ENCODE data around the gene TMEM150B. TPM values are rescaled to one million over a fixed set of nuclear protein-coding genes. Genes with fewer than 3 reads are reported as not detected.
"Not testable (repeated sequence)": the region's sequence is repeated elsewhere in the genome, so short reads cannot be mapped to it uniquely, and the experiment has no call there.

The TMEM150B gene
- total RNA-seq, 1 donor from 2014 or later, result not detected

DNA sequence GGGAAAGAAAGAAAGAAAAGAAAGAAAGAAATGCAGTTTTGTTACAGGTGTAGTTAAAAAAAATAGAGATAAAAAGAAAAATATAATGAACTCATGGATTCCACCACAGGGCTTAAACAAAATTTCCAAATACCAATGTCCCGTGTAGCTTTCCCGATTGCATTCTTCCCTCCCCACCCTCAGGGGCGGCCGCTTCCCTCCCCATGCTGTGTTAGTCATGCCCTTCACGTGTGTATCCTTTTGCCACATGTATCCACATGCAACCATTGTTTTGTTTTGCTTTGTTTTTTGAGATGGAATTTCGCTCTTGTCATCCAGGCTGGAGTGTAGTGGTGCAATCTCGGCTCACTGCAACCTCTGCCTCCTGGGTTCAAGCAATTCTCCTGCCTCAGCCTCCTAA lies 11.0 kb upstream of the TMEM150B start:
- H3K27ac Mint-ChIP-seq (ENCODE audit: unreplicated experiment), result no peak overlapping the region
- TF ChIP-seq, protein P1, sequence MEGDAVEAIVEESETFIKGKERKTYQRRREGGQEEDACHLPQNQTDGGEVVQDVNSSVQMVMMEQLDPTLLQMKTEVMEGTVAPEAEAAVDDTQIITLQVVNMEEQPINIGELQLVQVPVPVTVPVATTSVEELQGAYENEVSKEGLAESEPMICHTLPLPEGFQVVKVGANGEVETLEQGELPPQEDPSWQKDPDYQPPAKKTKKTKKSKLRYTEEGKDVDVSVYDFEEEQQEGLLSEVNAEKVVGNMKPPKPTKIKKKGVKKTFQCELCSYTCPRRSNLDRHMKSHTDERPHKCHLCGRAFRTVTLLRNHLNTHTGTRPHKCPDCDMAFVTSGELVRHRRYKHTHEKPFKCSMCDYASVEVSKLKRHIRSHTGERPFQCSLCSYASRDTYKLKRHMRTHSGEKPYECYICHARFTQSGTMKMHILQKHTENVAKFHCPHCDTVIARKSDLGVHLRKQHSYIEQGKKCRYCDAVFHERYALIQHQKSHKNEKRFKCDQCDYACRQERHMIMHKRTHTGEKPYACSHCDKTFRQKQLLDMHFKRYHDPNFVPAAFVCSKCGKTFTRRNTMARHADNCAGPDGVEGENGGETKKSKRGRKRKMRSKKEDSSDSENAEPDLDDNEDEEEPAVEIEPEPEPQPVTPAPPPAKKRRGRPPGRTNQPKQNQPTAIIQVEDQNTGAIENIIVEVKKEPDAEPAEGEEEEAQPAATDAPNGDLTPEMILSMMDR (conservative IDR thresholded peaks at IDR 0.05), result no peak
- no peak for DNase-seq (ENCODE audit: low read depth, low spot score)
- H3K9me3 Mint-ChIP-seq, result no peaks in the 10 kb centered on the region
- no peak overlapping the region for H3K4me3 Mint-ChIP-seq
- peaks cover 7% of the 10 kb centered on the region for H3K27me3 Mint-ChIP-seq (ENCODE audit: low read depth)
- H3K4me1 Mint-ChIP-seq, result peaks cover 18% of the 10 kb centered on the region
- no peaks in the 10 kb centered on the region for H3K36me3 Mint-ChIP-seq (ENCODE audit: low read depth)

DNA sequence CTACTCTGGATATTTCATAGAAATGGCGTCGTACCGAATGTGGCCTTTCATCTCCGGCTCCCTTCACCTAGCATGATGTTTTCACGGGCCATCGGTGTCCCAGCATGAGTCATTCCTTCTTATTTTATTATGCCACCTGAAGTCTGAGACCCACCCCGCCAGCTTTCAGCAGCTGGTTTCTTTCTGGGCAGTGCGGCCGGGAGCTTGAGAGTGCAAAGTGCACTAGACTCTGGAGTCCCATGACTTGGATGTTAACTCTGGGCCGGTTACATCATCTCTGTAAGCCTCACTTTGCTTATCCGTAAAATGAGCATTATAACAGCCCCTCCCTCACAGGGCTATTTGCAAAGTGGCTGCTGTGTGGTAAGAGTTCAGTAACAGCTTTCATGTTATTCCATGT lies 8.7 kb upstream of the TMEM150B start:
- Mint-ChIP-seq H3K27me3 (ENCODE audit: low read depth) (peaks cover 2% of the 10 kb centered on the region), H3K36me3 (ENCODE audit: low read depth) (no peaks in the 10 kb centered on the region), H3K4me3 (no peak overlapping the region), H3K9me3 (no peaks in the 10 kb centered on the region), H3K27ac (ENCODE audit: unreplicated experiment) (no peak overlapping the region), H3K4me1 (peaks cover 7% of the 10 kb centered on the region)
- DNase-seq (ENCODE audit: low read depth, low spot score), result no peak
- TF ChIP-seq, protein P1 (conservative IDR thresholded peaks at IDR 0.05), result no peak

DNA sequence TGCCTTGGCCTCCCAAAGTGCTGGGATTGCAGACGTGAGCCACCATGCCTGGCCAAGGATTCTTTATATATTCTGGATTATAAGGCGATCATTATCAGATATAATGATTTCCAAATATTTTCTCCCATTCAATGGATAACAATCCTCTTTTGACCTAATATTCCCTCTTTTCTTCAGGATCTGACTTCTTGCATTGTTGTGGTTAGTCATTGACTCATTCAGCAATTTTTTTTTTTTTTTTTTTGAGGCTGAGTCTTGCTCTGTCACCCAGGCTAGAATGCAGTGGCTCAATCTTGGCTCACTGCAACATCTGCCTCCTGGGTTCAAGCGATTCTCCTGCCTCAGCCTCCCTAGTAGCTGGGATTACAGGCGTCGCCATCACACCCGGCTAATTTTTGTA lies 4.7 kb upstream of the TMEM150B start:
- DNase-seq (ENCODE audit: low read depth, low spot score); H3K4me3 Mint-ChIP-seq; H3K27me3 Mint-ChIP-seq (ENCODE audit: low read depth): not testable (repeated sequence)

DNA sequence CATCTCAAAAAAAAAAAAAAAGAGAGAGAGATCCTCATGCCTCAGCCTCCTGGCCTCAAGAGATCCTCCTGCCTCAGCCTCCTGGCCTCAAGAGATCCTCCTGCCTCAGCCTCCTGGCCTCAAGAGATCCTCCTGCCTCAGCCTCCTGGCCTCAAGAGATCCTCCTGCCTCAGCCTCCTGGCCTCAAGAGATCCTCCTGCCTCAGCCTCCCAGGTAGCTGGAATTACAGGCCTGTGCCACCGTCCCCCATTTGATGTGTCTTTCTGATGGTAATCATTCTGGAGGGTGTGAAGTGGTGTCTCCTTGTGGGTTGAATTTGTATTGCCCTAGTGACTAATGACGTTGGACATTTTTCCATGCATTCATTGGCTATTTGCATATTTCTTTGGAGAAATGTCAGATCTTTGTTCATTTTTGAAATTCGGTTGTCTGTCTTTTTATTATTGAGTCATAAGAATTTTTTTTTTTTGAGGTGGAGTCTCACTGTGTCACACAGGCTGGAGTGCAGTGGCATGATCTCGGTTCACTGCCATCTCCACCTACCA lies 3.7 kb upstream of the TMEM150B start:
- not testable (repeated sequence) for DNase-seq (ENCODE audit: low read depth, low spot score); H3K9me3 Mint-ChIP-seq; H3K4me3 Mint-ChIP-seq; H3K36me3 Mint-ChIP-seq (ENCODE audit: low read depth); H3K27ac Mint-ChIP-seq (ENCODE audit: unreplicated experiment); H3K27me3 Mint-ChIP-seq (ENCODE audit: low read depth); H3K4me1 Mint-ChIP-seq

More for the DNA sequence above, 4.7 kb upstream of the TMEM150B start:
- not testable (repeated sequence) for H3K4me1 Mint-ChIP-seq; H3K9me3 Mint-ChIP-seq; H3K27ac Mint-ChIP-seq (ENCODE audit: unreplicated experiment); H3K36me3 Mint-ChIP-seq (ENCODE audit: low read depth)

DNA sequence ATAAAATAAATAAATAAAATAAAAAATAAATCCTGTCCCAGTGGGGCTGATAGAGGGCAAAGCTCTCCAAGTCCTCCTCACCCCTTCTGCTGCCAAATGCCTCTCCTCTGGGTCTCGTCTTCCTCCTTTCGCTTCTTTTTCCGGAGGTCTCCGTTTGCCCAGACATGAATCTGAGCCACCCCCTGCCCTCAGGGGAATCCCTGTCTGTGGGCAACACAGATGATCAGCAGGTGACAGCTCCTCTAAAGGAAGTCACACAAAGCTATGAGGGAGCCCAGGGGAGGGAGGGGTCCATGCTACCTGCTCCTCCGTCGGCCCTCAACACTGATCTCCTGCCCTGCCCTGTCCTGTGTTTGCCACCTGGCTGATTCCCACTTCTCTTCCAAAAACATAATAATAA lies 479 bp downstream of the TMEM150B start:
- peak overlapping the region; percentile 83 for H3K27ac Mint-ChIP-seq (ENCODE audit: unreplicated experiment)

DNA sequence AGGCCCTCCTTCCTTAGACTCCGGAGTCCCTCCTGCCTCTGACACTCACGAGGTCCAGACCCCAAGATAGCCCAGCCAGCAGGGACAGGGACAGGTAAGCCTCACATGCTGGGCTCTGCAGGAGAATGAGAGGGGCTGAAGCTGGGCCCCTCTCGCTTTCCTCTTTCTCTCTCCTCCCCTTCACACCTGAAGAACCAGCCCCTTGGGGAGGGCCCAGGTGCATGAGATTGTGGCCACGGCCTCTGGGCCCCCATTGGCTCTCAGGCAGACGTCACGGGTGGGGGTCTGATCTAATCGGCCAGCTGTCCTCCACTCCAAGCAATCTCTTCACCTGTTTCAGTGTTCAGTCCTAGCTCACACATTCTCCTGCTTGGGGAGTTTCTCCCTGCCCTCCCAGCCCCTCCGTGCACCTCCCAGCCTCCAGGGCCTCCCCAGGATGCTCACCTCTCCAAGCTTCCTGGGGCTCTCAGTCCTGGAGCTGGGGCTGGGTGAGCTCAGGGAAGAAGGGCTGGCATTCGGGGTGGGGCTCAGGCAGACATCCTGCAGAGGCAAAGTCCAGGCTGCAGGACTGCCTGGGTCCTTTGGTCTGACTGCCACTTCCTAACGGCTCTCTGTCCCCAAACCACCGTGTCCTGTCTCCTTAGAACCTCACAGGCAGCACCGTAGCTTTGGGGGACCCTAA lies 2.8 kb downstream of the TMEM150B start:
- TF ChIP-seq, protein P1 (conservative IDR thresholded peaks at IDR 0.05), result no peak
- H3K4me3 Mint-ChIP-seq, result no peak overlapping the region
- H3K36me3 Mint-ChIP-seq (ENCODE audit: low read depth), result no peaks in the 10 kb centered on the region
- H3K27me3 Mint-ChIP-seq (ENCODE audit: low read depth), result no peaks in the 10 kb centered on the region
- H3K4me1 Mint-ChIP-seq, result no peaks in the 10 kb centered on the region
- no peak for DNase-seq (ENCODE audit: low read depth, low spot score)
- H3K27ac Mint-ChIP-seq (ENCODE audit: unreplicated experiment), result no peak overlapping the region
- no peaks in the 10 kb centered on the region for H3K9me3 Mint-ChIP-seq

More for the DNA sequence above, 479 bp downstream of the TMEM150B start:
- H3K9me3 Mint-ChIP-seq, result no peaks in the 10 kb centered on the region
- TF ChIP-seq, protein P1 (conservative IDR thresholded peaks at IDR 0.05), result no peak
- H3K4me1 Mint-ChIP-seq, result no peaks in the 10 kb centered on the region
- peaks cover 2% of the 10 kb centered on the region for H3K27me3 Mint-ChIP-seq (ENCODE audit: low read depth)
- DNase-seq (ENCODE audit: low read depth, low spot score), result no peak
- H3K36me3 Mint-ChIP-seq (ENCODE audit: low read depth), result no peaks in the 10 kb centered on the region
- no peak overlapping the region for H3K4me3 Mint-ChIP-seq
